ENCODE results near the gene CRTAP.

DNA sequence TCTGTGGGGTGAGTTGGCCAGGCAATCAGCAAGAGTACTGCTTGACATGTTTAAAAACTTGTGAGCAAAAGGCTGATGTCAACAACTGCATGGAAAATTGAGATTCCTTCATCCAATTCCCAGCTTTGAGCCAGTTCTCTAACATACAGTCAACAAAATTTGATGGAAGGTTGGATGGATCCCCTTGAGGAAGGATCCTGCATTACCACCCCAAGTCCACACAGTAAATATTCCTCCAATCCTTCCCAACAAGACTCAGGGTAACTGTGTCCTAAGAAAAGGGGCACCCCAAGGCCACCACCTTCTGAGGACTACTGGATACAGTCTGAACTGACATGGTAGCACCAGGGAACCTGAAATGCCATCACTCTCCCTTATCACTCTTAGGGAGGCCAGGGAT is 32.0 kb upstream of the CRTAP start:
- TF ChIP-seq, protein P1, sequence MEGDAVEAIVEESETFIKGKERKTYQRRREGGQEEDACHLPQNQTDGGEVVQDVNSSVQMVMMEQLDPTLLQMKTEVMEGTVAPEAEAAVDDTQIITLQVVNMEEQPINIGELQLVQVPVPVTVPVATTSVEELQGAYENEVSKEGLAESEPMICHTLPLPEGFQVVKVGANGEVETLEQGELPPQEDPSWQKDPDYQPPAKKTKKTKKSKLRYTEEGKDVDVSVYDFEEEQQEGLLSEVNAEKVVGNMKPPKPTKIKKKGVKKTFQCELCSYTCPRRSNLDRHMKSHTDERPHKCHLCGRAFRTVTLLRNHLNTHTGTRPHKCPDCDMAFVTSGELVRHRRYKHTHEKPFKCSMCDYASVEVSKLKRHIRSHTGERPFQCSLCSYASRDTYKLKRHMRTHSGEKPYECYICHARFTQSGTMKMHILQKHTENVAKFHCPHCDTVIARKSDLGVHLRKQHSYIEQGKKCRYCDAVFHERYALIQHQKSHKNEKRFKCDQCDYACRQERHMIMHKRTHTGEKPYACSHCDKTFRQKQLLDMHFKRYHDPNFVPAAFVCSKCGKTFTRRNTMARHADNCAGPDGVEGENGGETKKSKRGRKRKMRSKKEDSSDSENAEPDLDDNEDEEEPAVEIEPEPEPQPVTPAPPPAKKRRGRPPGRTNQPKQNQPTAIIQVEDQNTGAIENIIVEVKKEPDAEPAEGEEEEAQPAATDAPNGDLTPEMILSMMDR (IDR thresholded peaks at IDR 0.05) = no peak
- TF ChIP-seq POLR2A (IDR thresholded peaks at IDR 0.05) = no peak

Measured in testis (tissue), 2 donors.